DND-41 (cell line): ENCODE results near the gene SMIM29.
A peak's percentile ranks its signal among the peaks of the same experiment; 100 is the strongest.
"Not testable (repeated sequence)": the region's sequence is repeated elsewhere in the genome, so short reads cannot be mapped to it uniquely, and the experiment has no call there.

Experiments used
- ATAC-seq: fragments of 200-7000 bp; cut with Tn5 transposase; 3 replicates; pipeline ENCODE4 v1.9.1; 2021; ENCODE audit warnings: low read depth; ENCODE audit not compliant: insufficient read depth
- DNase-seq: peaks from one replicate; pipeline ENCODE4 v3.0.0-alpha.2; 2020
- H2AFZ ChIP-seq: 2 replicates; pipeline ENCODE4 v1.6.0; 2012; ENCODE audit warnings: low read depth, low read length
- H3K27ac ChIP-seq: 2 replicates; pipeline ENCODE4 v1.5.1; 2012; ENCODE audit warnings: low read length, inconsistent platforms
- H3K27me3 ChIP-seq: fragments of 200-600 bp; sonication (generic); 2 replicates; pipeline ENCODE4 v1.6.0; 2012; ENCODE audit warnings: low read length, mild to moderate bottlenecking, inconsistent platforms; ENCODE audit not compliant: insufficient read depth, poor library complexity
- H3K36me3 ChIP-seq: 2 replicates; pipeline ENCODE4 v1.5.1; 2012; ENCODE audit warnings: low read length, inconsistent platforms; ENCODE audit not compliant: insufficient read depth
- H3K4me1 ChIP-seq: 2 replicates; pipeline ENCODE4 v1.5.1; 2012; ENCODE audit warnings: mild to moderate bottlenecking, low read length; ENCODE audit not compliant: insufficient read depth
- H3K4me2 ChIP-seq: 2 replicates; pipeline ENCODE4 v1.6.0; 2012; ENCODE audit warnings: mild to moderate bottlenecking, moderate library complexity, low read length, inconsistent platforms; ENCODE audit not compliant: insufficient read depth
- H3K4me3 ChIP-seq, 2 experiments: fragments of 200-600 bp in 1 of 2; shearing (Covaris generic) in 1 of 2; 2 replicates each; pipeline ENCODE4 v1.5.1; 2012 to 2016; ENCODE audit warnings: inconsistent platforms in 2 of 2, low read length in 2 of 2, mild to moderate bottlenecking in 2 of 2, low read depth in 1 of 2, moderate library complexity in 1 of 2
- H3K79me2 ChIP-seq: 2 replicates; pipeline ENCODE4 v1.6.0; 2012; ENCODE audit warnings: low read length, inconsistent platforms; ENCODE audit not compliant: insufficient read depth
- H3K9ac ChIP-seq: 2 replicates; pipeline ENCODE4 v1.6.0; 2012; ENCODE audit warnings: low read depth, mild to moderate bottlenecking, inconsistent platforms, low read length, moderate library complexity
- H3K9me3 ChIP-seq: 2 replicates; pipeline ENCODE4 v1.5.1; 2012; ENCODE audit warnings: low read length, moderate library complexity, mild to moderate bottlenecking, inconsistent platforms; ENCODE audit not compliant: insufficient read depth, severe bottlenecking
- H4K20me1 ChIP-seq: 2 replicates; pipeline ENCODE4 v1.6.0; 2012; ENCODE audit warnings: low read length; ENCODE audit not compliant: insufficient read depth
- CTCF ChIP-seq: IDR thresholded peaks from 2 replicates; pipeline ENCODE4 v1.5.1; 2012; ENCODE audit warnings: borderline replicate concordance, low read length, moderate library complexity, mild to moderate bottlenecking; ENCODE audit not compliant: poor library complexity, severe bottlenecking; ENCODE audit errors: extremely low read depth
- EZH2 ChIP-seq: IDR thresholded peaks from 3 replicates; pipeline ENCODE4 v1.6.1; 2012; ENCODE audit warnings: borderline replicate concordance, low read depth, mild to moderate bottlenecking, moderate library complexity, low read length, inconsistent platforms; ENCODE audit not compliant: severe bottlenecking

SMIM29 gene

DNA sequence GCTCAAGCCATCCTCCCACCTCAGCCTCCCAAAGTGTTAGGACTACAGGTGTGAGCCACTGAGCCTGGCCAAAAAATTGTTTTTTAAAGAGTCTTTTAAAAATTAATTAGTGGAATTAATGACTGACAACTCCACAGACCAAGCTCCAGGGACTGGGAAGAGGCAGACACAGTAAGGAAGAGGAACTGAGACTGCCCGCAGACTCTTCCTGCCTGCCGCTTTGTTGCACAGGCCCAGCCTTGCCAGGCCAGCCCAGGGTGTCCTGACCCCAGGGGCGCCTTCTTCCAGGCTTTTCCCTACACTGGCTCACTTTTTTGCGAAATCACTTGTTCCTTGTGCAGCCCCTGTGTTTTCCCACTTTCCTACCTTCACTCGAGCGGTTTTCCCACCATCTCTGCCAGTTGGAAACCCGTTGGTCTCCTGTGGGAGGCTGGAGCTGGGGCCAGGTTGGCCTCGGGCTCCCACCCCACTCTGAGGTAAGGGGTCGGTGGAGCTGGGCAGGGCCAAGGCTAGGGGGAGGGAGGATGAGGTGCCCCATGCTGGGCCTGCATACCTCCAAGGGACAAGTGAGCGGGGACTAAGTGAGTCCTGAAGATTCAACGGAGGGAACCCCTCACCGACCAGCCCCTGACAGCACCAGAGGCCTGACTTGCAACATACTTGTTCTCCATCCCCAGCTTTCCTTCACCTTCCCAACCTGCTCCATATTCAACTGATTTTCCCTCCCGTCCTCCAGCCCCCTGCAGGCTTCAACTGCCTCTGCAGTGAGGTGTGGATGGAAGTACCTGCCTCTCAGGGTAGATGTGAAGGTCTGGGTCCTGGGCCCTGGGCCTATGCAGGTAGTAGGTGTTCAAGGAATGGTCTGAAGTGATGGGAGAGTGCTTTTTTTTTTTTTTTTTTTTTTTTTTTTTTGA is 23.5 kb upstream of the SMIM29 start:
- no peak for ATAC-seq
- Histone ChIP-seq H3K4me2 (no peak overlapping the region), H3K4me3 (no peak overlapping the region), H3K9ac (no peak overlapping the region), H3K27me3 (no peaks in the 10 kb centered on the region), H3K79me2 (no peaks in the 10 kb centered on the region), H3K36me3 (no peaks in the 10 kb centered on the region), H3K4me1 (no peaks in the 10 kb centered on the region), H4K20me1 (no peaks in the 10 kb centered on the region), H3K9me3 (no peaks in the 10 kb centered on the region), H3K27ac (no peak overlapping the region), H2AFZ (no peak overlapping the region)
- TF ChIP-seq CTCF: peak; percentile 22
- no peak for TF ChIP-seq EZH2
- DNase-seq: no peak

- DNase-seq, H3K9me3 ChIP-seq, H3K36me3 ChIP-seq, H3K27me3 ChIP-seq, H4K20me1 ChIP-seq, H3K9ac ChIP-seq, H3K79me2 ChIP-seq, H3K4me2 ChIP-seq, H3K4me1 ChIP-seq, H3K4me3 ChIP-seq, H3K27ac ChIP-seq: not testable (repeated sequence)
- ATAC-seq: peak; percentile 33; the same call in 1 of the 3 replicates
- 0 out of 2 replicates have a peak overlapping the region, but pooled peaks have one; percentile 5 for H2AFZ ChIP-seq
Measured at GRCh38 chr6:34269658-34270341, 21.0 kb upstream of the SMIM29 start.

DNA sequence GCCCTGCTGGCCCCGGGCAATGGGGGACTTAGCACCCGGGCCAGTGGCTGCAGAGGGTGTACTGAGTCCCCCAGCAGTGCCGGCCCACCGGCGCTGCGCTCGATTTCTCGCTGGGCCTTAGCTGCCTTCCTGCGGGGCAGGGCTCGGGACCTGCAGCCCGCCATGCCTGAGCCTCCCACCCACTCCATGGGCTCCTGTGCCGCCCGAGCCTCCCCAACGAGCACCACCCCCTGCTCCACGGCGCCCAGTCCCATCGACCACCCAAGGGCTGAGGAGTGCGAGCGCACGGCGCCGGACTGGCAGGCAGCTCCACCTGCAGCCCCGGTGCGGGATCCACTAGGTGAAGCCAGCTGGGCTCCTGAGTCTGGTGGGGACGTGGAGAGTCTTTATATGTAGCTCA is 20.3 kb upstream of the SMIM29 start:
- H3K27ac ChIP-seq, H3K36me3 ChIP-seq, H3K4me3 ChIP-seq, H3K79me2 ChIP-seq, H3K9me3 ChIP-seq, H3K4me1 ChIP-seq, DNase-seq, H3K27me3 ChIP-seq, H2AFZ ChIP-seq, ATAC-seq, H3K4me2 ChIP-seq, H4K20me1 ChIP-seq, H3K9ac ChIP-seq: not testable (repeated sequence)

DNA sequence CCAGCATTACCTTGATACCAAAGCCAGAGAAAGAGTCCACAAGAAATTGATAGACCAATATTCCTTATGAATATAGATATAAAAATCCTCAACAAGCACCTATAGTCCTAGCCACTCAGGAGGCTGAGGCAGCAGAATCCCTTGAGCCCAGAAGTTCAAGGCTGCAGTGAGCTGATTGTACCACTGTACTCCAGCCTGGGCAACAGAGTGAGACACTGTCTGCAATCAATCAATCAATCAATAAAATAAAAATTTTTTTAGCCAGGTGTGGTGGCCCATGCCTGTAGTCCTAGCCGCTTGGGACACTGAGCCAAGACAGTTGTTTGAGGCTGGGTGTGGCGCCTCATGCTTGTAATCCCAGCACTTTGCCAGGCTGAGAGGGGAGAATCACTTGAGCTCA is 18.9 kb upstream of the SMIM29 start:
- no peaks in the 10 kb centered on the region for H4K20me1 ChIP-seq
- H3K27me3 ChIP-seq: no peaks in the 10 kb centered on the region
- H3K9me3 ChIP-seq: no peaks in the 10 kb centered on the region
- ATAC-seq (no peak), DNase-seq (no peak)
- H3K9ac ChIP-seq: no peak overlapping the region
- no peak overlapping the region for H2AFZ ChIP-seq
- no peaks in the 10 kb centered on the region for H3K4me1 ChIP-seq
- no peak overlapping the region for H3K27ac ChIP-seq
- no peak for TF ChIP-seq CTCF
- TF ChIP-seq EZH2: no peak
- no peak overlapping the region for H3K4me3 ChIP-seq
- H3K79me2 ChIP-seq: no peaks in the 10 kb centered on the region
- H3K4me2 ChIP-seq: no peak overlapping the region
- no peaks in the 10 kb centered on the region for H3K36me3 ChIP-seq

DNA sequence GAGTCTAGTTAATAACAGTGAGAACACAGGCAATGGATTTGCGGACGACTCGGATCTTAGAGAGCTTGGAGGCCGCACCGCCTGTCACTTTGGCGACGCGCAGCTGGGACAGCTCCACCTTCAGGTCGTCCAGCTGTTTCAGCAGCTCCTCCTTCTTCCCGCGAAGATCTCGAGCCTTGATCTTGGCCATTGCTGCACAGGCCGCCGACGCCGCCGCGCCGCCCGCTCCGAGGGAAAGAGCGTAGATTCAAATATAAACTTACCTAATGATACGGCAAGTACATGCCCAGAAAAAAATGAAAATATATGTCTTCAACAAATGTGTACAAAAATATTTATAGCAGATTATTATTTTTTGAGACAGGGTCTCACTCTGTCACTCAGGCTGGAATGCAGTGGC is 14.7 kb upstream of the SMIM29 start:
- not testable (repeated sequence) for DNase-seq, H3K4me3 ChIP-seq, H4K20me1 ChIP-seq, H3K4me1 ChIP-seq, H3K79me2 ChIP-seq, ATAC-seq, H2AFZ ChIP-seq, H3K27ac ChIP-seq, H3K36me3 ChIP-seq, H3K9ac ChIP-seq, H3K27me3 ChIP-seq, H3K4me2 ChIP-seq, H3K9me3 ChIP-seq
